H9 (cell line): ENCODE data around the gene ANKRD35. TPM values are rescaled to one million over a fixed set of nuclear protein-coding genes. Genes with fewer than 3 reads are reported as not detected.

ENCODE experiments used
- DNase-seq: peaks from one replicate; pipeline ENCODE4 v3.0.0-alpha.2; 2017
- H2AFZ ChIP-seq: one replicate; pipeline ENCODE4 v1.6.1; 2013; ENCODE audit warnings: mild to moderate bottlenecking, low read length, control low read depth, moderate library complexity
- H2AK5ac ChIP-seq: 2 replicates; pipeline ENCODE4 v1.6.1; 2013; ENCODE audit warnings: low read length, control low read depth, mixed read lengths; ENCODE audit not compliant: insufficient read length
- H2BK120ac ChIP-seq: one replicate; pipeline ENCODE4 v1.6.1; 2013; ENCODE audit warnings: low read depth, mild to moderate bottlenecking, low read length, control low read depth, inconsistent platforms; ENCODE audit not compliant: poor library complexity, severe bottlenecking
- H2BK12ac ChIP-seq: 2 replicates; pipeline ENCODE4 v1.6.1; 2013; ENCODE audit warnings: low read length, control low read depth, mixed read lengths, low read depth; ENCODE audit not compliant: insufficient read length
- H2BK15ac ChIP-seq: 2 replicates; pipeline ENCODE4 v1.6.1; 2013; ENCODE audit warnings: low read depth, low read length, control low read depth
- H2BK20ac ChIP-seq: one replicate; pipeline ENCODE4 v1.6.1; 2013; ENCODE audit warnings: low read depth, mild to moderate bottlenecking, low read length, control low read depth, inconsistent platforms; ENCODE audit not compliant: poor library complexity, severe bottlenecking
- H2BK5ac ChIP-seq: 2 replicates; pipeline ENCODE4 v1.6.1; 2013; ENCODE audit warnings: low read length, control low read depth, mixed read lengths; ENCODE audit not compliant: insufficient read length
- H3K14ac ChIP-seq: 2 replicates; pipeline ENCODE4 v1.6.1; 2013; ENCODE audit warnings: low read length, control low read depth; ENCODE audit not compliant: insufficient read depth
- H3K18ac ChIP-seq: 2 replicates; pipeline ENCODE4 v1.6.1; 2013; ENCODE audit warnings: low read depth, mild to moderate bottlenecking, mixed read lengths, low read length, control low read depth; ENCODE audit not compliant: insufficient read length
- H3K23ac ChIP-seq: 2 replicates; pipeline ENCODE4 v1.6.1; 2013; ENCODE audit warnings: low read length, control low read depth, mixed read lengths, low read depth; ENCODE audit not compliant: insufficient read length
- H3K23me2 ChIP-seq: 2 replicates; pipeline ENCODE4 v1.6.1; 2013; ENCODE audit warnings: low read depth, mild to moderate bottlenecking, mixed read lengths, low read length, control low read depth; ENCODE audit not compliant: insufficient read length, poor library complexity, severe bottlenecking
- H3K27ac ChIP-seq: 2 replicates; pipeline ENCODE4 v1.5.1; 2013; ENCODE audit warnings: low read length, control low read depth, mixed read lengths, low read depth; ENCODE audit not compliant: insufficient read length
- H3K27me3 ChIP-seq: 2 replicates; pipeline ENCODE4 v1.6.1; 2013; ENCODE audit warnings: low read length, control low read depth, inconsistent platforms; ENCODE audit not compliant: insufficient read depth
- H3K4ac ChIP-seq: 2 replicates; pipeline ENCODE4 v1.6.1; 2013; ENCODE audit warnings: low read depth, mild to moderate bottlenecking, control low read depth, inconsistent platforms, low read length, moderate library complexity
- H3K4me1 ChIP-seq: 2 replicates; pipeline ENCODE4 v1.6.1; 2013; ENCODE audit warnings: low read length, control low read depth, inconsistent platforms; ENCODE audit not compliant: insufficient read depth
- H3K4me2 ChIP-seq: 2 replicates; pipeline ENCODE4 v1.6.1; 2013; ENCODE audit warnings: low read length, control low read depth, mixed read lengths; ENCODE audit not compliant: insufficient read length, insufficient read depth
- H3K56ac ChIP-seq: 2 replicates; pipeline ENCODE4 v1.6.1; 2013; ENCODE audit warnings: low read depth, mild to moderate bottlenecking, mixed read lengths, low read length, control low read depth; ENCODE audit not compliant: insufficient read length
- H3K79me1 ChIP-seq: 2 replicates; pipeline ENCODE4 v1.6.1; 2013; ENCODE audit warnings: low read depth, mild to moderate bottlenecking, moderate library complexity, low read length, control low read depth, inconsistent platforms; ENCODE audit not compliant: insufficient read depth, poor library complexity, severe bottlenecking
- H3K79me2 ChIP-seq: 2 replicates; pipeline ENCODE4 v1.6.1; 2013; ENCODE audit warnings: low read length, control low read depth, inconsistent platforms; ENCODE audit not compliant: insufficient read depth
- H3K9ac ChIP-seq: 2 replicates; pipeline ENCODE4 v1.6.1; 2013; ENCODE audit warnings: low read length, control low read depth, mixed read lengths; ENCODE audit not compliant: insufficient read length; ENCODE audit errors: extremely low read depth
- H3K9me3 ChIP-seq: one replicate; pipeline ENCODE4 v1.6.1; 2013; ENCODE audit warnings: low read depth, low read length, inconsistent platforms; ENCODE audit not compliant: control insufficient read depth
- H3T11ph ChIP-seq: one replicate; pipeline ENCODE4 v1.6.1; 2013; ENCODE audit warnings: mild to moderate bottlenecking, low read length, control low read depth, inconsistent platforms
- H4K20me1 ChIP-seq: one replicate; pipeline ENCODE4 v1.6.1; 2013; ENCODE audit not compliant: control insufficient read depth, insufficient read length, insufficient read depth
- H4K5ac ChIP-seq: 2 replicates; pipeline ENCODE4 v1.6.1; 2013; ENCODE audit warnings: low read depth, mild to moderate bottlenecking, mixed read lengths, low read length, control low read depth; ENCODE audit not compliant: insufficient read length
- H4K8ac ChIP-seq: replicated peaks from 2 replicates; pipeline ENCODE4 v1.6.1; 2013; ENCODE audit warnings: low read length, control low read depth, mixed read lengths, low read depth; ENCODE audit not compliant: insufficient read length
- H4K91ac ChIP-seq: 2 replicates; pipeline ENCODE4 v1.6.1; 2013; ENCODE audit warnings: low read depth, mild to moderate bottlenecking, moderate library complexity, mixed read lengths, low read length, control low read depth; ENCODE audit not compliant: insufficient read length
- H3K27ac Mint-ChIP-seq, 3 experiments: 2 replicates in 2 of 3; 3 replicates in 1 of 3; pipeline ENCODE4 v1.8.0; 2020 to 2021; ENCODE audit warnings: mixed read lengths in 3 of 3, mild to moderate bottlenecking in 1 of 3, moderate library complexity in 1 of 3
- H3K27me3 Mint-ChIP-seq: 2 replicates; pipeline ENCODE4 v1.8.0; 2021; ENCODE audit warnings: low read depth, mild to moderate bottlenecking, moderate library complexity, mixed read lengths
- H3K36me3 Mint-ChIP-seq, 3 experiments: 2 replicates in 2 of 3; 3 replicates in 1 of 3; pipeline ENCODE4 v1.8.0; 2020 to 2021; ENCODE audit warnings: low read depth in 3 of 3, mixed read lengths in 3 of 3; ENCODE audit not compliant: insufficient read depth in 1 of 3
- H3K4me1 Mint-ChIP-seq, 2 experiments: 2 replicates each; pipeline ENCODE4 v1.8.0; 2020; ENCODE audit warnings: mixed read lengths in 2 of 2
- H3K4me3 Mint-ChIP-seq, 2 experiments: 2 replicates in 1 of 2; 3 replicates in 1 of 2; pipeline ENCODE4 v1.8.0; 2020 to 2021; ENCODE audit warnings: mild to moderate bottlenecking in 2 of 2, mixed read lengths in 2 of 2, moderate library complexity in 1 of 2
- H3K9me3 Mint-ChIP-seq, 2 experiments: 2 replicates in 1 of 2; 3 replicates in 1 of 2; pipeline ENCODE4 v1.8.0; 2020; ENCODE audit warnings: mild to moderate bottlenecking in 2 of 2, mixed read lengths in 2 of 2, moderate library complexity in 1 of 2
- CTCF ChIP-seq: fragments of 200-600 bp; sonication (generic); conservative IDR thresholded peaks from 3 replicates; pipeline ENCODE4 v1.8.0; 2021; ENCODE audit warnings: antibody characterized with exemption, mild to moderate bottlenecking
- WGBS: extraction: QIAGEN DNeasy Blood & Tissue Kit; methylation state at CpG from one replicate; pipeline ENCODE4 v1.1.7; 2013; ENCODE audit warnings: missing lambda C conversion rate, low lambda C conversion rate, mixed read lengths; ENCODE audit not compliant: insufficient read length; ENCODE audit errors: extremely low coverage; 5-methylcytosine and 5-hydroxymethylcytosine counted together
- total RNA-seq: library from RNA; stranded (reverse); gene quantifications from 2 replicates; pipeline ENCODE4 v1.2.1, GENCODE V29; 2021

Gene ANKRD35
- total RNA-seq, 1 experiment from 2014 or later, result 0.28 TPM

GRCh38 chr1:145858901-145859490 lies 26.7 kb downstream of the ANKRD35 start, which contains the start of gene PIAS3:
PIAS3 (minus strand) TSS chr1:145859081; CDS start chr1:145858990, 91 bp downstream.
- H3K9me3 ChIP-seq, result no peaks in the 10 kb centered on the region
- H3K4me3 Mint-ChIP-seq, result peak within 1 kb of the TSS; percentile 92 to 97
- no CpG with 5 or more reads among the region's 42 CpGs for WGBS

More at GRCh38 chr1:145858901-145859490, 26.7 kb downstream of the ANKRD35 start, which contains the start of gene PIAS3:
- no peak within 1 kb of the TSS for H3T11ph ChIP-seq
- H3K79me2 ChIP-seq, result no peaks in the 10 kb centered on the region
- no peak for TF ChIP-seq CTCF
- no peak within 1 kb of the TSS for H4K5ac ChIP-seq
- peak within 1 kb of the TSS; percentile 81; the same call in 1 of the 2 replicates for H3K14ac ChIP-seq
- H3K27ac ChIP-seq, result no peak within 1 kb of the TSS
- no peak within 1 kb of the TSS for H2BK20ac ChIP-seq
- peak within 1 kb of the TSS; percentile 90 for H3K18ac ChIP-seq
- H4K8ac ChIP-seq, result no peak within 1 kb of the TSS
- no peak within 1 kb of the TSS for H2BK120ac ChIP-seq
- no peak within 1 kb of the TSS for H2BK5ac ChIP-seq
- peak within 1 kb of the TSS; percentile 64 for H3K9ac ChIP-seq
- H2AK5ac ChIP-seq, result no peak within 1 kb of the TSS
- peak within 1 kb of the TSS; percentile 86 for H3K4me2 ChIP-seq
- peak; percentile 97 for DNase-seq
- H2AFZ ChIP-seq, result peak within 1 kb of the TSS; percentile 53
- Mint-ChIP-seq H3K36me3 (peaks cover 31 to 33% (median 32%) of the 10 kb centered on the region in 3 experiments), H3K27ac (peak within 1 kb of the TSS; percentile 96 to 98 (median 98)), H3K27me3 (peaks cover 3% of the 10 kb centered on the region; the same call in 1 of the 2 replicates), H3K9me3 (peaks cover 4 to 5% of the 10 kb centered on the region in 2 experiments; a peak in 4 of 5 replicates), H3K4me1 (peaks cover 7 to 14% of the 10 kb centered on the region in 2 experiments)
- no peak within 1 kb of the TSS for H3K4ac ChIP-seq
- H3K23me2 ChIP-seq, result no peaks in the 10 kb centered on the region
- peaks cover 3% of the 10 kb centered on the region for H3K79me1 ChIP-seq
- no peak within 1 kb of the TSS for H4K91ac ChIP-seq
- H4K20me1 ChIP-seq, result no peaks in the 10 kb centered on the region
- peaks cover 4% of the 10 kb centered on the region; the same call in 1 of the 2 replicates for H3K4me1 ChIP-seq
- no peak within 1 kb of the TSS for H2BK15ac ChIP-seq
- H3K23ac ChIP-seq, result no peak within 1 kb of the TSS
- H3K56ac ChIP-seq, result no peak within 1 kb of the TSS
- H3K27me3 ChIP-seq, result no peaks in the 10 kb centered on the region
- H2BK12ac ChIP-seq, result no peak within 1 kb of the TSS
